M059J (cell line): ENCODE measurements around the gene CHL1. TPM values are rescaled to one million over a fixed set of nuclear protein-coding genes. Genes with fewer than 3 reads are reported as not detected.

ENCODE experiments used
- DNase-seq: peaks from one replicate; pipeline ENCODE4 v3.0.0-alpha.2; 2012; ENCODE audit warnings: low read depth
- total RNA-seq: library from RNA; depleted of rRNA; stranded (reverse); fragments of >200 nt; shearing (Covaris generic); gene quantifications from 2 replicates; pipeline ENCODE4 v1.2.3, GENCODE V29; 2014

Gene CHL1
- total RNA-seq, 1 experiment from 2014 or later: not detected

DNA sequence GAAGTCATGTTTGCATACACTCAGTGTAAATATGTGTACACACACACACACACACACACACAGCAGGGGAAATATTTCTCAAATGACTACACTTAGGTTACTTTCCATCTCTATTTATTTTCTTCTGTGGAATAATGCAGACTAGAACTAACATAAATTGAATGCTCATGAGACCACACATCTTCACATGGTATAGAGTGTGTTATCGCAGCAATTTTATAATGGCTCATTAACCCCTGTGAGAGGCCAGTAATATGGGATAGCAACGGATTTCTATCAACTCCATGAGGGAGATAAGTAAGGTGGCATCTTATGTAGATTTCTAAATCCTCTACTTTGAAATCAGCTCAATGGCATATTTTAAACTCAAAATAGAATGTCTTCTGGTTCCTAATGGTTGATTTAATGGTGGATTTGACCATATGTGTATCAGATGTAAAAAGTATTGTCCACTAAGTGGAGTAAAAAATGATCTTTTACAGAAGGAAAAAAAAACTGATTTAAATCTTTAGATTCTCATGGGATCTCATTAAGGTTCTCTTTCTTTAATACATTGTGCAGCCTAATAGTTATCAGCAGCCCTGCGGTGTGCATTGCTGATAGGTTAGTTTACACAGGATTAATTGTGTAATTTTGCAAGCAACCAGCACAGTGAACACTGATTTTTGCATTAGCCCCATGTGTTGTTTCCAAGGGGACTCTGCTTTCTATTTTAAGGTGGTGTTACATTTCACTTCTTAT, 32.0 kb downstream of the CHL1 start:
- no peak for DNase-seq

GRCh38 chr3:229183-229661, 32.7 kb downstream of the CHL1 start:
- DNase-seq: no peak

DNA sequence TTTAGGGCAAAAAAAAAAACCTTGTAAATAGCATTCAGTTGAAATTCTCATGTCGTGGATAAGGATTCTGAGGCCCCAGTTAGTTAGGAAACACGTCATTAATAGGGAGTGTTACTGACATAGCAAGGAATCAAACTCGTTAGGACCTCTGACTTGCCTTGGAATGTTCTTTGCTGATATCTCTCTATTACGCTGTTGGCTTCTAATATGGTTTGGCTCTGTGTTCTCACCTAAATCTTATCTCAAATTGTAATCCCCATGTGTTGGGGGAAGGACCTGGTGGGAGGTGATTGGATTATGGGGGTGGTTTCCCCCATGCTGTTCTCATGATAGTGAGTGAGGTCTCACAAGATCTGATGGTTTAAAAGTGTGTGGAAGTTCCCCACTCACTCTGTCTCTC, 40.3 kb downstream of the CHL1 start:
- no peak for DNase-seq

DNA sequence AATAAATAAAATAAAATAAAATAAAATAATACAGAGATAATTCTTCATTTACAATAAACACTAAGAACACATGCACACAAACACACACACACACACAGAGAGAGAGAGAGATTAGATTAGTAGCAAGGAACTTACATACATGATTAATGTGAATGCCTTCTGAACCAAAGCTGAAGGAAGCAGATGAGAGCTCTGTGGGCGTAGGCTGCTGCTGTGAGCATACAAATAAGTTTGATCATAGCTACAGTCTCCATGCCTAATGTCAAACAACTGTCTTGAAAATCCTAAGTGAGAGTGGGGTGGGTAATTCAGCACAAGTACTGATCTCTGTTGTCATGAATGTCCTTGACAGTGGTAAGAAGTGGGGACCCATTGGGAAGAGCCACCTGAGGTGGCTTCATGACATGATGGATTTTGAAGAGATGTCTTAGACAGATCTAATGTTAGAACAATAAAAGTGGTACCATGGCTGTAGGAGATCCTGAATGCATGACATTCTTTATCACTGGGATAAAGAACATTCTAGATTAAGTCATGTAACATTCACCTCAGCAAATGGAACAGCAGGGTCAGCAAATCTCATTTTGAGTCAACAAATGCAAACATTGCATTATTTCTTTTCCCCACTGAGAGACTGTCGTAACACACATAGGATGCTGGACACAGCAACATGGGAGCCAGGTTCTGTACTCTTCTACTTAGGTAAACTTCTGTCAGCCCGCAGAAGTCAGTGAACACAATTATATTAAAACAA, 46.2 kb downstream of the CHL1 start:
- no peak for DNase-seq

- peak; percentile 10 for DNase-seq
Measured at GRCh38 chr3:243356-243725, 46.8 kb downstream of the CHL1 start.

DNA sequence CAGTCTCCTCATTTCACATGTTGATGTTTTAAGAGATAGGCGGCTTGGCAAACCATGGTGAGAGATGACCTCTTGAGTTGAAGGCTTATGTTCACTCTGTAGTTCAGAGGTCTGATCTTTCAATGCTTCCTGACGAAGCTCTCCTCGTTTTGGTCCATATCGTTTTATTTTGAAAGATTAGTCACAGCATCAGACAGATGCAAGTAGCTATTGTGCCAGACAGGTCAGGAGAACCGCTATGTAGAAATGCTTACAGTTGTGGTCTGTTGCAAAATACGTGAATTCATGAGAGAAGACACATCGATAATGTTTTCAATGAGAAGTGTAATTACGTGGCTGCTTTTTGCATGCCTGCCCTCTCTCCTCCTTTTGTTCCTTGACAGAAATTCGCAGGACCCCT, 47.5 kb downstream of the CHL1 start:
- no peak for DNase-seq

GRCh38 chr3:247916-248315, 51.4 kb downstream of the CHL1 start:
- DNase-seq: no peak

DNA sequence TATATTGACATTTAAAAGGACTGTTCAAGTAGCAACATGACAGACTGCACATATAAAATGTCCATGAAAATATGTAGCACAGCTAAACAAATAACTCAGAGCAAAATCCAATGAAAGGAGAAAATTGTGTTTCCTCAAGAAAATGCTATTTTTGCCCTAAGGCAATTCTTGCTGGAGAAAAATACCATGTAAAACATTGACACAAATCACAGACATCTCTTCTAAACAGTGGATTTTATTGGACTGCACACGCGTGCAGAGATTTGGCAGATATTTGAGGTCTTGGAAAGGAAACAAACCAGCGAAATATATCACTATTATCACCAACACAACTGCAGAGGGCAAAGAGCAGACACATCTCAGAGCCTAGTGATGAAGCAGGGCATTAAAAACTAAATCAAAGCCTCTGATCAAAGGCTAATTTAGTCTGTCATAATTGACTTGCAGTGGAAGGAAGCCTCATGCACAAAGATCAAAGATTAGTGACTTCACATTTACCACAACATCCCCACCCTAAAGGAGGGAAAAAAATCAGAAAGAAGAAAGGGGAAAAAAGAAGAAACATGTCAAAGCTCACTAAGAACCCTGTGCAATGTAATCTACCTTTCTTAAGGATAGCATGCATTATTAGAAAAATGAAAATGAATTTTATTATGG, 52.4 kb downstream of the CHL1 start:
- DNase-seq: no peak

DNA sequence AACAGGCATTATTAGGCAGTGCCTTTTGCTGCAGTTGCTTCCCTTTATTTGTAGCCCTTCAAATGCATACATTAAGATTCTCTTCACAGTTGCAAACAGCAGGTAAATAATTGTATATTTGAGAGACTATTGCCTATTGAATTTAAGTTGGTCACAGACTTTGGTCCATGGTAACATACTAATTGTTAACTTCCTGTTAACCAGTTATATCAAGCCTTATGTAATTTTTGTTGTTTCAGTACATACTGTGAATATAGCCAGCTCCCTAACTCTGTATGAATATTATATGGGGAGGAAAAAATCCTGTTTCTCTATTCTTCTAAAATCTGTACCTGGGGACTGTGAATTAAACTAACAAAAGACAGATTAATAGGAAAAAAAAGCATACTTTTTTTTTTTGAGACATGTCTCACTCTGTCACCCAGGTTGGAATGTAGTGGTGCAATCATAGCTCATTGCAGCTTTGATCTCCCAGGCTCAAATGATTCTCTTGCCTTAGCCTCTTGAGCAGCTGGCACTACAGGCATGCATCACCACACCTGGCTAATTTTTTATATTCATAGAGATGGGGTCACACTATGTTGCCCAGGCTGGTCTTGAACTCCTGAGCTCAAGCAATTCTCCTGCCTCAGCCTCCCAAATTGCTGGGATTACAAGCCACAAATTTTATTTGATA, 53.2 kb downstream of the CHL1 start:
- DNase-seq: no peak

DNA sequence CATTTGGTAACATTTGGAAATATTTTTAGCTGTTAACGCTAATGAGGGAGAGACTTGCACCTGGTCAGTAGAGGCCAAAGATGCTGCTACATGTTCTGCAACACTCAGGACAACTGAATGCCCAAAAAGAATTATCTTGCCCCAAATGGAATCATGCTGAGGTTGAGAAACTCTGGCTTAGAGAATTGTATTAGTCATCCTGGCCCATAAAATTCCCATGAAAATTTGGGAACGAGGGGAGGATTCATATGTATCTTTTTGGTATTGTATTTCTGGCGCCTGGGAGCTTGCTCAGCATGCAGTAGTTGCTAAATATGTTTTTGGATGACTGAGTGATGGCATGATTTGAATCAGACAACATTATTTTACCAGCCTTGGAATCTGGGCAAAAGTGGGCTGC, 59.9 kb downstream of the CHL1 start:
- no peak for DNase-seq

- no peak for DNase-seq
Measured at GRCh38 chr3:257826-258225, 61.3 kb downstream of the CHL1 start.

DNA sequence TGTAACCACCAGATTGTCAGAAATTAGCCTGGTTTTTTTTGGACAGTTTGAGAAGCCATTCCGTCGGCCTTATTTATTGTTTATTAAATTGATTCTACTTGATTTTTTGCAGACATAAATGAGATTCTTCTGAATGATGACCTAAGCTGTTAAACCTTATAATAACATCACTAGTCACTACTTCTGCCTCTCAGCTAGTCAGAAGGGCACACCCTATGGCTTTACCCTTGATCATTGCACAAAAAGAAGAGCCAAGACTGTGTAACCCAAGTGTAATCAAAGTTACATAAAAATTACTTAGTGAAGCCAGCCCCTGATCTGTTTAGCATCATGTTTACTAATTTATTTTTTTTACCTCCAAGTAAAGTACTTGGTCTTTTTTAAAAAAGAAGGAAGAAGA, 64.3 kb downstream of the CHL1 start:
- DNase-seq: no peak

DNA sequence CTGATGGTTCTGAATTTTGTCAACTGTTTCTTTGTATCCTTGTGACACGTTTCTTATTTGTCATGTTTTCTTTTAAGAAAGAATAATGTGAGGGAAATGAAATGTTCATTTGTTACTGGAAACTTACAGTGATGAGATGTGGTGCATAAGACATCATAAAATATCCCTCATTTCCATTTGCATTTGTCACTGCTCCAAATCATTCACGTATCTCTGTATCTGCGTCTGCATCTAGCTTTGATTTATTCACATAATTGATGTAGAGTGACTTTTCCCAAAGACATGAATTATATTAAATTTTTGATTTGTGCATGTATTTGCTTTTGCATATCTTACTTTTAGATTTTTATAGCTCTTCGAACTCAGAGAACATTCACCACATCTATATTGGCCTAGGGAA, 66.8 kb downstream of the CHL1 start:
- no peak for DNase-seq

DNA sequence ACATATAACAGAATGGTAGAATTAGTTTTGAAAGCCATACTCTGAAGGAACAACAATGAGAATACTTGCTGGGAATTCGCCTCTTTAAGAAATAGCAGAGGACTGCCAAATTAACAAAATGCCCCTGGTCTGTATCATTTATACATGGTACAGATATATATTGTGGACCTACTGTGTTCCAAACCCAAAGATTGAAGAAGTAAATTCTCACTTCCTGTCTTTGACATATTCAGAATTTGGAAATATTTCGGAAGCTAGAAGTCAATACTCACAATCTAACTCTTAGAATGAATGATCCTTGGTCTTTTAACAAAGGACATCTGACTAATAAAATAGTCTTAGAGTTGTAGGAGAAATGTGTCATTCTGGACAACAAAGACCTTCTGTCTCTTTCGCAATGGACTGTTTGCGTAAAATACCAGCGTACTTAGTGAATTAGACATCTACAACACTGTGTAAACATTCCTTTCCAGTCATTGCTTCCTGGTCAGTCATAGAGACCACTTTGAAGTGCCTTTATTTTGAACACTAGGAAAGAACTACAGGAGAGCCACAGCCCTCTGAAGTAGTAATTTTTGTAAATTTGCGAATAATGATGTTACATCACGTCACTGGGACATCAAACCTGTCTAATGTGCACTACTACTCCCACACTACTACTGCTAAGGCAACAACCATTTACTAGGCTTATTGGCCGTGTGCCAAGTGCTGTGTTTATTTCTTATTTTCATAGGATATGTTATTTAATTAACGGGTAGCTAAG, 68.0 kb downstream of the CHL1 start:
- peak; percentile 24 for DNase-seq

DNA sequence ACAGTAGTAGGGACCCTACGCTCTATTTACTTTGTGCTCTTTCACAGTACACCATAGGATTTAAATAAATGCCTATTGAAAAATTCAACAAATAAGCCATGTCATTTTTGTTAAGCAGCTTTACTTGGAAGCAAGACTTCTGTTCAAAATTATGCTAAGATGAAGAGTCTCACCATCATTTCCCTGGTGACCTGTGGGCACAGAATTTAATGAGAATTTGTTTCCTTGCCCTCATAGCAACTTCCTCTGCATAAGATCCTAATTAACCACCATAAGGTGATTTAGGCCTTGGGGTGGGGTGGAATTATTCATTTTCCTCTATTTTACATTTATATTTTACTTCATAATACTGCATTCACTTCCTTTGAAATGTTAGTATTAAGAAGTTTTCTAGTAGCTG, 70.5 kb downstream of the CHL1 start:
- no peak for DNase-seq

GRCh38 chr3:270688-271087, 74.1 kb downstream of the CHL1 start:
- DNase-seq: no peak

- no peak for DNase-seq
Measured at GRCh38 chr3:274927-275326, 78.4 kb downstream of the CHL1 start.

- no peak for DNase-seq
Measured at GRCh38 chr3:277873-278272, 81.3 kb downstream of the CHL1 start.

DNA sequence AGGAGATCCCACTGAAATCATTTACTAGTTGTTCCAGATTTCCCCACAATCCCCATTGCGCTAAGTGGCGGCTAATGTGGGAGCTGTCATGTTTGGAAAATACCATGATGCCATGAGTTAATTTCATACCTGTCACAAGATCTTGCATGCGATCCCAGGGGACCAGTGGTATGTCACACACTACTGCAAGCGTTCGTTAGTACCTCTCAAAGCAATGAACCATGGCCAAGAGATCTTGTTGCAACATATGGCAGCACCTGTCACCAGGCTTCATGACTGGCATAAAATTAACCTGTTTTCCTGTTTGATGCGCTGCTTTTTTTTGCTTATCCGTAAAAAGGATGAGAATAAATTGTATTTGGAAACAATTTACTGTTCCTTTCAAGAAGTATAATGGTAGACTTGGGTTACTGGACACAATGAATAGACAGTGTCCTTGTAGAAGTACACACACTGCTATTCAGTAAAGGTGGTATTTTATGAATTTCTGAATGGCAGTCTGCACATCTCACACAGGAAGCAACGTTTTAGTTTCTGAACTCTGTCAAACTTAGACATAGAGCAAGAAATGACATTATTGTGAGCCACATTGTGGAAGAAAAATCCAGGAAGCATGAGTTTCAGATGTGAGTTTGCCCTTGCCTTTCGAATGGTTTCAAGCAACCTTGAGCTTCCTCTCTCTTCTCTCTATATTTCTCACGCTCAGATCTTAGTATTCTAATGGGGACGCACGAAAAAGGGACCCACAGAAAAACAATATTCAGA, 81.9 kb downstream of the CHL1 start:
- DNase-seq: no peak

DNA sequence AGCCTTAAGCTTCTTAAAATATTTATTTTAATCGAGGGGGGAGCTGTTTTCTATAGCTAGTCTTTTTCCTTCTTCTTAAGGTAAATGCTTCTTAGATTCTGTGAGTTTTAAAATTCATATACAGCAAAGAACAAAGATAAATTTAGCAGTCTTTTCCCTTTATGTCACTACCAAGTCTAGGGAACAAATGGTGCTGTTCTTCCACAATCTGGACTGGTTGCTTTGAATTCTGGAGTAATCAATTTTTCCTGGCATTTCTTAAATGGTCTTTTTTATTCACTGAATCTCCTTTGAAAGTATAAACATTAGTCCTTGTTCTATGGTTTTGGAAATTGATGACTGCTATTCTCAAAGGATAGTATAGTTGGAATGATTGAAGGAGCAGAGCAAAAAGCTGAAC, 82.8 kb downstream of the CHL1 start:
- no peak for DNase-seq

DNA sequence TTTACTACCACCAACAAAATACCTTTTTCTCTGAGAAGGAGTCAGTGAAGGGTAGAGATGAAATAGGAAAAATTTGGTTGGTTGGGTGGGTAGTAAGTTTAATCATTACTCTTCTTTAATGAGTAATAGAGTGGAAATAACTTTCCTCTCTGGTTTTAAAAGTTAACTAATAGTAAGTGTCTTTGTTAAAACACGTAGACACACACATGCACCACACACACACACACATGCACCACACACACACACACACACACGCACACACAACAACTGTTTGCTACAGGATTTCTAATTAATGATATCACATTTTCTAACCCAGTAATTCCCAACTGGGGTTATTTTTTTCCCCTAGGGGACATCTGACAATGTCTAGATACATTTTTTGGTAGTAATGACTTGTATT, 84.1 kb downstream of the CHL1 start:
- no peak for DNase-seq
